ENCODE measurements around the gene SRPX2.

- TF ChIP-seq EZH2 (IDR thresholded peaks at IDR 0.05; ENCODE audit: insufficient read depth, poor library complexity, severe bottlenecking) (no peak), EZH2phosphoT487 (IDR thresholded peaks at IDR 0.05; ENCODE audit: insufficient read depth, low read depth) (no peak)
Measured at GRCh38 chrX:100654261-100654660, 10.3 kb downstream of the SRPX2 start.
